GM18507 (cell line): ENCODE results near the gene FOXJ1.

Source experiments
- DNase-seq: peaks from one replicate; pipeline ENCODE4 v3.0.0; 2011; ENCODE audit warnings: low read depth; ENCODE audit not compliant: insufficient read length; ENCODE audit errors: extremely low spot score
- FAIRE-seq: peaks from 2 replicates; lab custom pipeline; 2011; peaks lifted over from hg19 to GRCh38; lab: Jason Lieb, UNC

Gene FOXJ1

GRCh38 chr17:76131692-76132573 lies 9.1 kb downstream of the FOXJ1 start:
- DNase-seq = no peak
- no peak for FAIRE-seq

- FAIRE-seq = no peak
These were observed 9.9 kb downstream of the FOXJ1 start for GRCh38 chr17:76131051-76131691.

GRCh38 chr17:76130473-76130872 lies 10.6 kb downstream of the FOXJ1 start:
- FAIRE-seq (no peak), DNase-seq (no peak)

More at GRCh38 chr17:76131051-76131691, 9.9 kb downstream of the FOXJ1 start:
- no peak for DNase-seq

GRCh38 chr17:76125922-76126321 lies 15.1 kb downstream of the FOXJ1 start:
- no peak for FAIRE-seq
- DNase-seq = no peak

- FAIRE-seq = no peak
- DNase-seq = no peak
These were observed 15.7 kb downstream of the FOXJ1 start for GRCh38 chr17:76125391-76125675.

- no peak for DNase-seq
- FAIRE-seq = no peak
These were observed 16.3 kb downstream of the FOXJ1 start for GRCh38 chr17:76124582-76125390.

- DNase-seq (no peak), FAIRE-seq (no peak)
These were observed 17.1 kb downstream of the FOXJ1 start for GRCh38 chr17:76123749-76124581.

- DNase-seq (no peak), FAIRE-seq (no peak)
These were observed 17.9 kb downstream of the FOXJ1 start for GRCh38 chr17:76123191-76123499.

GRCh38 chr17:76122431-76123190 lies 18.4 kb downstream of the FOXJ1 start:
- DNase-seq (no peak), FAIRE-seq (no peak)

GRCh38 chr17:76121932-76122430 lies 19.1 kb downstream of the FOXJ1 start:
- DNase-seq (no peak), FAIRE-seq (no peak)

- DNase-seq = no peak
- FAIRE-seq = no peak
These were observed 20.4 kb downstream of the FOXJ1 start for GRCh38 chr17:76120658-76121008.

- DNase-seq (no peak), FAIRE-seq (no peak)
These were observed 21.4 kb downstream of the FOXJ1 start for GRCh38 chr17:76119409-76120371.

- DNase-seq = no peak
- no peak for FAIRE-seq
These were observed 25.8 kb downstream of the FOXJ1 start for GRCh38 chr17:76115138-76115754.

GRCh38 chr17:76111956-76112355 lies 29.1 kb downstream of the FOXJ1 start:
- DNase-seq (no peak), FAIRE-seq (no peak)

GRCh38 chr17:76107509-76107908 lies 33.5 kb downstream of the FOXJ1 start:
- FAIRE-seq (no peak), DNase-seq (no peak)

- FAIRE-seq (no peak), DNase-seq (no peak)
These were observed 34.3 kb downstream of the FOXJ1 start for GRCh38 chr17:76106703-76107102.

- no peak for DNase-seq
- FAIRE-seq = no peak
These were observed 36.2 kb downstream of the FOXJ1 start for GRCh38 chr17:76104896-76105231.
